Activated naive CD4-positive, alpha-beta T cell treated with anti-CD3 and anti-CD28 coated beads, Interleukin-2, amount 10 ng/mL, durations not matched to agents 7 days and 5 days (primary cell): ENCODE results near the gene TRABD2B.

Source experiments
- CTCF ChIA-PET: fragments of 350-600 bp; sonication (Branson Sonifier 250); formaldehyde crosslinking; loops from one replicate; lab custom pipeline; 2021; ENCODE audit warnings: antibody characterized with exemption; lab: Charles Lee
- DNase-seq: peaks from one replicate; pipeline ENCODE4 v3.0.0-alpha.2; 2020
- H3K27ac Mint-ChIP-seq: one replicate; pipeline ENCODE4 v1.8.0; 2021; ENCODE audit warnings: mild to moderate bottlenecking, moderate library complexity, mixed read lengths
- H3K27me3 Mint-ChIP-seq: one replicate; pipeline ENCODE4 v1.8.0; 2021; ENCODE audit warnings: mild to moderate bottlenecking, mixed read lengths
- H3K36me3 Mint-ChIP-seq: one replicate; pipeline ENCODE4 v1.8.0; 2021; ENCODE audit warnings: mixed read lengths
- H3K4me1 Mint-ChIP-seq: one replicate; pipeline ENCODE4 v1.8.0; 2021; ENCODE audit warnings: mixed read lengths
- H3K4me3 Mint-ChIP-seq: one replicate; pipeline ENCODE4 v1.8.0; 2021; ENCODE audit warnings: mild to moderate bottlenecking, moderate library complexity, mixed read lengths
- H3K9me3 Mint-ChIP-seq: one replicate; pipeline ENCODE4 v1.8.0; 2021; ENCODE audit warnings: mixed read lengths

TRABD2B gene

DNA sequence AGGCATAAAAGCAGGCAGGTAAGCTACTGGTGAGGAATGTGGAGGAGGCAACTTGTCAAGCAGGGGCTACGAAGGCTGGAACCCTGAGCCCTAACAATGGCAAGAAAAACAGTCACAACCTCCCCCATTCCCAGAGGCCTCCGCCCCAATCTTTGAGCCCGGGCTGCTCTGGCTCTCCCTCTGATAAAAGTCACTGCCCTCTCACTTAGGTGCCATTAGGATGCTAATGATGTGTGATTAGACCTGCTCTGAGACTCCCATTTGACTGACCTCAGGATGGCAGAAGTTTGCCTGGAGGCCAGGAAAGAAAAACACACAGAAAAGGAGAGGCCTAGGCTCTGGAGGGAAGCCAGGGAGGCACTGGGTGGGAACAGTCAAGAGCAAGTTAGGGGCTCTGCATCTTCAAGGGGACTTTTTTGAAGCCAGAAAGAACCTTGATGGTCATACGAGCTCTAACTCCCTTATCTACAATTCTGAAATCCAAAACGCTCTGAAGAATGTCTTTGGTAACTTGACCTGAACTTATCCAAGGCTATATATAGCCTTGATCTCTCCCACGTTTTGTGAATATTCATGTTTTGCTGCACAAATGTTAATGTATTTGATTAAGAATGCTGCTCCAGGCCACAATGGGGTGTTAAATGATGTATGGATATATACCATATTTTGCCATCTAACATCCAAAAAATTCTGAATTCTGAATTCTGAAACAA lies 98.9 kb downstream of the TRABD2B start:
- peaks cover 3% of the 10 kb centered on the region for H3K27me3 Mint-ChIP-seq
- no peak for DNase-seq
- H3K27ac Mint-ChIP-seq, result no peak overlapping the region
- H3K4me1 Mint-ChIP-seq, result no peaks in the 10 kb centered on the region
- CTCF ChIA-PET, result no interaction called here
- H3K4me3 Mint-ChIP-seq, result no peak overlapping the region
- no peaks in the 10 kb centered on the region for H3K9me3 Mint-ChIP-seq
- no peaks in the 10 kb centered on the region for H3K36me3 Mint-ChIP-seq

DNA sequence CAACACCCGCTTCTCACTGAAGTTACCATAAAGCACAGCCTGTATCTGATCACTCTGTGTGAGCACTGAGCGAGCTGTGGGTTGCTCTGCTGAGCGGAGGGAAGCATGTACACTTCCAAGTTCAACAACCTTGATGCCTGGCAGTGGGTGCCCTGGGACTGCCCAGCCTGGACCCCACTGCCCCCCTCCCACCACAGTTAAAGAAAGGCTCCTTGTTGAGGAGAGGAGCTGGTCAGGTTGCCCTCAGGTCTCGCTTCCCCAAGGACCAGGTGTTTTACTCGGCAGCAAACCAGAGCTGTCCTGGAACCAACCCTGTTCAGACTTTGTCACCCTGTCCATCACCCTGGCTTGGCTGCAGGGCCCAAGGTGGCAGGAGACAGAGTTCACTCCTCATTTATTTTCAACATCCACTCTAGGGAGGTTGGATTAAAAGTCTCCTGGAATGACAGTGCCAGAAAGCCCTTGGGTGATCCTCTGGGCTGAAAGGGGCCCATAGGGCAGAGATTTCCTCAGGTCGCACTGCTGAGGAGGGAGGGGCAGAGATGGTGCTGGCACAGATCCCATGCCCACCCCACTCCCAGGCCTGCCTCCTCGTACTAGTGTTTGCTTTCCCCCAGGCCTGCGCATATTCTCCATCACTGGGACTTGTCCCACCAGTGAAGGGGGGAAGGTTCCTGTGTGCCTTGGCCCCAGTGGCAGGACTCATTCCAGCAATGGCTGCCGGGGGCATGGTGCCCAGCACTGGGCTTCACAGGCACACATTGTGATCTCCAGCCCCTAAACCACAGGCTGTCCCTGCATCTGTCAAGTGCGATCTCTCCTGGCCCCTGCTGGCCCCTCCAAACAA lies 101.7 kb downstream of the TRABD2B start:
- Mint-ChIP-seq H3K4me3 (no peak overlapping the region), H3K27ac (no peak overlapping the region), H3K9me3 (no peaks in the 10 kb centered on the region), H3K27me3 (no peaks in the 10 kb centered on the region), H3K36me3 (no peaks in the 10 kb centered on the region), H3K4me1 (no peaks in the 10 kb centered on the region)
- no peak for DNase-seq
- CTCF ChIA-PET, result no interaction called here

DNA sequence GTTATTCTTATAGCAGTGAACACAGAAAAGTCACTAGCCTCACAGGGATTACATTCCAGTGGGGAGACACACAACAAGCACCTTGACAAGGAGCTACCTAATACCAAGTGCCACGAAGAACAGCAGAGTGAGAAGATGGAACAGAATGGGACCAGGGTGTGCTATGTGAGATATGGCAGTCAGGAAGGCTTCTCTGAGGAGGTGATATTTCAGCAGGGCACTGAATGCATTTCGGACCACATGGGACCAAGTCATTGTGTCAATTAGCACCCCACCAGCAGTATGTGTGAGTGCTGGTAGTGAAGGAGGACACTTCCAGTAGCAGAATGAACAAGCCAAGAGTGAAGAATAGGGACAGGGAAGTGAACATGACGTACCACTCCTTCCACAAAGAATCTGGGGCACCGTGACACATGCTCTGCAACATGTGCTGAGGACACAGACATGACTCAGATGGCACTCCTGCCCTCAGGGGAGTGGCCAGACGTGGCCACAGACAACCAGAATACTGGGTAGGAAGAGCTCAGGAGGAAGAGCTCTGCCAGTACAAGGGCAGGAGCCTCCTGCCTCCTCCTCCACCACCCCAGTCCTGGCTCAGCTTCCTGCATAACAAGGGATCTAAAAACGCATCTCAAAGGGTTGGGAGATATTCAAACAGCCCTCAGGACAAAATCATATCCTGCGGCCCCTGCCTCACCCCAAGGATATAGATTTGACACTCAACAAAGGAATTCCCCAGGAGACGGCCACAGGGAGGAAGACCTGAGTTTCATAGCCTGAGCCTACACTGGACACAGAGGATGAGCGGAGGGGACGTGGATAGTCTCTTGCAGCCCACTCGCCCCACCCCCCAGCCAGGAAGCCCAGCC lies 102.5 kb downstream of the TRABD2B start:
- Mint-ChIP-seq H3K4me1 (no peaks in the 10 kb centered on the region), H3K36me3 (no peaks in the 10 kb centered on the region), H3K4me3 (no peak overlapping the region), H3K9me3 (no peaks in the 10 kb centered on the region), H3K27ac (no peak overlapping the region), H3K27me3 (no peaks in the 10 kb centered on the region)
- CTCF ChIA-PET, result no interaction called here
- no peak for DNase-seq

DNA sequence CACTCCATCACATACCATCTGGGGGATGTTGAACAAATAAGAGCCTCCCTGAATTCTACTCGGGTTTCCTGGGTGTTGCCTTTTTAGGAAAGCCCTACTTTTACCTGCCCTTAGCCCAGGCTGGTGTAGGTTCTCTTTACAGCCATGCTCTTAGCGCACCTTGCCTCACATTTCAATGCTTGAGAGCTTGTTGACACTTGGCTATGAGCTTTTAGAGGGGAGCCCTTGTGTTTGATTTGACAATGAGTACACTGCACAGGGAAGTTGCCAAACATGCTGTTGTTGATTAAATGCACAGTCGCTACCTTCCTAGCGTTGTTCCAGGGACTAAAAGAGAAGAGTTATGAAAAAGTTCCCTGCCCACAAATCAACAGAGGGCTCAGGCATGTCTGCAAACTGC lies 103.8 kb downstream of the TRABD2B start:
- DNase-seq, result no peak
- Mint-ChIP-seq H3K27me3 (peaks cover 3% of the 10 kb centered on the region), H3K4me1 (no peaks in the 10 kb centered on the region), H3K4me3 (no peak overlapping the region), H3K9me3 (no peaks in the 10 kb centered on the region), H3K36me3 (no peaks in the 10 kb centered on the region), H3K27ac (no peak overlapping the region)
- CTCF ChIA-PET, result no interaction called here

DNA sequence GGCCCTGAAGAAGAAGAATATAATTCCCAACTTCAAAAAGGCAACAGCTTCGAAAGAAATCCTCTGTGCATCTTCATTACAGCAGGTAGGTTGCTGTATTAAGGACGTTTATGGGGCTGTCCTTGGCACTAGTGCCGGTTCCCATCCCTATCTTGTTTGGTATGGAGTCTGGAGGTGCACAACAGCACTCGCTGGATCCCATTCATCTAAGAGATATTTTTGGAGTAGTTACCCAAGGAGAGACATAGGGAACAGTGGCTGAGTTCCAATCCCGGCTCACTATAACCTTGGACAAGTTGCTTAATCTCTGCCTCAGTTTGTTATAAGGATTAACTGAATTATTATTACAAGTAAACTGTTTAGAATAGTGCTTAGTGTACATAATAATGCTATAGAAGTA lies 106.4 kb downstream of the TRABD2B start:
- no peak overlapping the region for H3K27ac Mint-ChIP-seq
- no peak for DNase-seq
- no peaks in the 10 kb centered on the region for H3K36me3 Mint-ChIP-seq
- peaks cover 18% of the 10 kb centered on the region for H3K27me3 Mint-ChIP-seq
- no peaks in the 10 kb centered on the region for H3K4me1 Mint-ChIP-seq
- H3K4me3 Mint-ChIP-seq, result no peak overlapping the region
- no peaks in the 10 kb centered on the region for H3K9me3 Mint-ChIP-seq
- CTCF ChIA-PET, result no interaction called here

DNA sequence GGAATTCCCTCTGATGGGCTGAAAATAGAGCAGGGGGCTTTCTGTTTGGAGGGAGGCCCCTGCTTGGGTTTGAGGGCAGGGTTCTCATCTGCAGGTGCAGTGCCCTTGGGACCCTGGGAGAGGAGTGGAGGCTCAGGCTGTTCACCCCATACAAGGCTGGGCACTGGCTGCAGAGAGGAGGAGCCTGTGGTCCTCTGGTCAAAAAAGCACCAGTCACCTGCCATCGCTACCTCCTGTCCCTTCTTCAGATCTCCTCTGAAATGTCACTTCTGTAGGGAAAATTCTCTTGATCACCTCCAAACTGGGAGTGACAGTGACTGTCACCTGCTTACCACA lies 108.9 kb downstream of the TRABD2B start:
- peaks cover 18% of the 10 kb centered on the region for H3K27me3 Mint-ChIP-seq
- H3K27ac Mint-ChIP-seq, result no peak overlapping the region
- H3K4me1 Mint-ChIP-seq, result no peaks in the 10 kb centered on the region
- no peak for DNase-seq
- no peaks in the 10 kb centered on the region for H3K36me3 Mint-ChIP-seq
- H3K9me3 Mint-ChIP-seq, result no peaks in the 10 kb centered on the region
- no peak overlapping the region for H3K4me3 Mint-ChIP-seq
- CTCF ChIA-PET, result no interaction called here

DNA sequence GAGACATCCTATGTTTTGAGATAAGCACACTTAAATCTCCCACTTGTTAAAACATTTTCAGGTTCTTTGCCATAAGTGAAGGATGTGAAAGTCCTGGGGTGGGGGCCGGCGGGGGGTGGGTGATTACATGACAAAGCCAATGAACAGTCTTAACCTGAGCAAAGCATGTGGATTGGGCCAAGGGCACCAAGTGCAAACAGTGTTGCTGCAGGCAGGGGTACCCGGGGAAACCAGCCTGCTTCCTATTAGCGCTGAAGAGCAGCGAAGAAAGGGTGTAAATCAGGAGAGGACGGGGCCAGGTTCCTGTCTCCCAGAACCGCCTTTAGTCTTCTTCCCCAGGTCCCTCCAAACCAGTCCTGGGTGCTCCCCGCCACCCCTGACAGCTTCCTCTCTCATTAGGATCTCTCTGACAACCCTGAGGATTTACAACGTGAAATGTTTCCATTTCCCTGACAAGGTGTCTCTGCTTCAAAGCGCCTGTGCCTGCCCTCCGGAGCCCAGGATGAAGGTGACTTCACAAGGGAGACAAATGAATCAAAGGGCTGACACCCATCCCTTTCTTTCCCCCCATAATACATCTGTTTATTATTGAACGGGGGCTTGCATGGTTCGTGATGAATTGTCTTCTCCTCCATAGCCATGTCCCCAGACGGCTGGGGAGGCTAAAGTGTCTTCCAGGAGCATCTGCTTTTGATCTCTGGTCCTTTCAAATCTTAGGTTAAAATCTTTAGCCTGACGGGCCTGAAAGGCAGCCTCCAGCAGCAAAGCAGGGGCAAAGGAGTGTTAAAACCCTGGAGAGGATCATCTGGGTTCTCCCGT lies 109.5 kb downstream of the TRABD2B start:
- CTCF ChIA-PET, result no interaction called here
- Mint-ChIP-seq H3K27ac (no peak overlapping the region), H3K36me3 (no peaks in the 10 kb centered on the region), H3K4me3 (no peak overlapping the region), H3K9me3 (no peaks in the 10 kb centered on the region), H3K4me1 (no peaks in the 10 kb centered on the region), H3K27me3 (peaks cover 18% of the 10 kb centered on the region)
- DNase-seq, result no peak

DNA sequence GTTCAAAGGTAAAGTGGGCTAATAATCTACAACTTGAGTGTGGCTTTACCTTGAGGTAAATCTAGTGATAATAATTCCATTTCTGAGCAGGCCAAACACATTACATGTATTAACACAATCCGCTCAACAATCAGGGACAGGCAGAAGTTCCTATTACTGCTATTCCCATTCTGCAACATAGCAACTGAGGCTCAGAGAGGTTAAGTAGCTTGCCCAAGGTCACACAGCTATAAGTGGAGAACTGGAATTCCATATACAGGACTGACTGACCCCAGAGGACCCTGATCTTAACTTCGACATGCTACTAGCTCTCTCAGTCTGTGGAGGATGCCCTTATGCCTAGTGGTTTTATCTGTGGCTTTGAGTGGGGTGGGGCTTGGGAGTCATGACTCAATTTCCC lies 110.1 kb downstream of the TRABD2B start:
- CTCF ChIA-PET, result no interaction called here

DNA sequence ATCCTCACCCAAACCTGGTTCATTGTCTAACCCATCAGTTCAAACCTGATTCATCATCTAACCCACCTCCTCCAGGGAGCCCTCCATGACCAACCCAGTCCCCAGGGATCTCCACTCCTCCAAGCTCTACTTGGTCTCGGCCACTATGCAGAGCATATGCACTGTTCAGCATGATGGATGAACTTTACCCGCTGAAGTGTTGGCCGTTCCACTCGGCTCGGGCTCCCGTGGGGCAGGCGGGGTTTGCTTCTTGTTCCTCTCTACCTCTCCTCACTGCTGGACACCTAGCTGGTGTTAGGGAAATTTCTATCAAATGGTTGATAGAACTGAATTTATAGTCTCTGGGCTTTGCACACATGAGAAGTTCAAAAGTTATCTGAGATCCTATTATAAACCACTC lies 111.0 kb downstream of the TRABD2B start:
- no peaks in the 10 kb centered on the region for H3K9me3 Mint-ChIP-seq
- no peak overlapping the region for H3K4me3 Mint-ChIP-seq
- CTCF ChIA-PET, result no interaction called here
- DNase-seq, result no peak
- H3K4me1 Mint-ChIP-seq, result no peaks in the 10 kb centered on the region
- H3K27me3 Mint-ChIP-seq, result peaks cover 18% of the 10 kb centered on the region
- H3K27ac Mint-ChIP-seq, result no peak overlapping the region
- no peaks in the 10 kb centered on the region for H3K36me3 Mint-ChIP-seq

More for the DNA sequence above, 110.1 kb downstream of the TRABD2B start:
- no peak overlapping the region for H3K4me3 Mint-ChIP-seq
- DNase-seq, result no peak
- H3K27me3 Mint-ChIP-seq, result peaks cover 18% of the 10 kb centered on the region
- H3K4me1 Mint-ChIP-seq, result no peaks in the 10 kb centered on the region
- no peaks in the 10 kb centered on the region for H3K9me3 Mint-ChIP-seq
- no peaks in the 10 kb centered on the region for H3K36me3 Mint-ChIP-seq
- H3K27ac Mint-ChIP-seq, result no peak overlapping the region

DNA sequence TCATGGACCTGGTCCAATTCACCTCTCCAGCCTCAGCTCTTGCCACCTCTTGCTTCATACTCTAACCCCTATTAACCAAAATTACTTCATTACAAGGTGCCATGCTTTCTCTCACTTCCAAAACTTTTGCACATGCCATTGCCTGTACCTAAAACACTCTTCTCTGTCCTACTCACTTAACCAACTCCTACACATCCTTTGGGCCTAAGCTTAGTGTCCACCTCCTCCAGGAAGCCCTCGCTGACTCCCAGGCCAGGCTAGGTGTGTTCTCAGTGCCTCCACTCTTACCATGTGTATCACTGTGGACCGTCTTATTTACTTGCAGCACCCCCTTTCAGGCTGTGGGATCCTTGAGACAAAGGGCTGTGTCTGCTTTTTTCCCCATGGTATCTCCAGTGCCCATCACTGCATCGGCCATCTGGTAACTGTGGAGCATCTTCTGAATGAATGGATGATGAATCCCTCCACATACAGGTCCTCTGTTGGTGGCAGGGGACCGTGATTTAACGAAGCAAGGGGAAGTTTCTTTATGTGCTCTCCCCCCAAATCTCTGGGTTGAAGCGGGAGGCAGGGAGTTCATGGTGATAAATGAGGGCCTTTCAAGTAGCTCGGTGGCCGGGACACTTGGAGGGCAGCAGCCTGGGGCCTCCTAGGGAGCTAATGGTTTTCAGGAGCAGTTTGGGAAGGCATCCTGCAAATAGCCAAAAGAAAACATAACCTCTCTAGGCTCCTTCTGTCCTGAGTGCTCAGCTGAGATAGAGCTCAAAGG lies 111.9 kb downstream of the TRABD2B start:
- Mint-ChIP-seq H3K27ac (no peak overlapping the region), H3K36me3 (no peaks in the 10 kb centered on the region), H3K9me3 (no peaks in the 10 kb centered on the region), H3K4me1 (no peaks in the 10 kb centered on the region), H3K27me3 (peaks cover 18% of the 10 kb centered on the region), H3K4me3 (no peak overlapping the region)
- CTCF ChIA-PET, result no interaction called here
- DNase-seq, result no peak

DNA sequence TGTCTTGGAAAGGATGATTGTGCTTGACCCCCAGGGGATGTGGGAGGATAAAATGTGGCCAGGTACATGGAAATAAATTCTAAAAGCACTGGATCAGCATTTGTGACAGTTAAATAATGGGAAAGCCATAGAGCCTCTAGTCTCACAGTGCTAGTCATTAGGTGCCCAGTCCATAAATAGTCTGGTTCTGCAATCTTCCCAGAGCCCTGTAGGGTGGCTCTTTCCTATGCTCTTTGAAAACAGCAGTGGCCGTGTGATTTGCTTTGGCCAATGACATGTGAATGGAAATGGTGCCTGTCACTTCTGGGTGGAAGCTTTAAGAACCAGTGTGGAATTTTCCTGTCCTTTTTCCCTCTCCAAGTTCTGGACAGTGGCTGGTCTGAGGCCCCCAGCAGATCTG lies 113.2 kb downstream of the TRABD2B start:
- DNase-seq, result no peak
- Mint-ChIP-seq H3K4me1 (no peaks in the 10 kb centered on the region), H3K27ac (no peak overlapping the region), H3K4me3 (no peak overlapping the region), H3K27me3 (peaks cover 21% of the 10 kb centered on the region), H3K9me3 (no peaks in the 10 kb centered on the region), H3K36me3 (no peaks in the 10 kb centered on the region)
- CTCF ChIA-PET, result no interaction called here

DNA sequence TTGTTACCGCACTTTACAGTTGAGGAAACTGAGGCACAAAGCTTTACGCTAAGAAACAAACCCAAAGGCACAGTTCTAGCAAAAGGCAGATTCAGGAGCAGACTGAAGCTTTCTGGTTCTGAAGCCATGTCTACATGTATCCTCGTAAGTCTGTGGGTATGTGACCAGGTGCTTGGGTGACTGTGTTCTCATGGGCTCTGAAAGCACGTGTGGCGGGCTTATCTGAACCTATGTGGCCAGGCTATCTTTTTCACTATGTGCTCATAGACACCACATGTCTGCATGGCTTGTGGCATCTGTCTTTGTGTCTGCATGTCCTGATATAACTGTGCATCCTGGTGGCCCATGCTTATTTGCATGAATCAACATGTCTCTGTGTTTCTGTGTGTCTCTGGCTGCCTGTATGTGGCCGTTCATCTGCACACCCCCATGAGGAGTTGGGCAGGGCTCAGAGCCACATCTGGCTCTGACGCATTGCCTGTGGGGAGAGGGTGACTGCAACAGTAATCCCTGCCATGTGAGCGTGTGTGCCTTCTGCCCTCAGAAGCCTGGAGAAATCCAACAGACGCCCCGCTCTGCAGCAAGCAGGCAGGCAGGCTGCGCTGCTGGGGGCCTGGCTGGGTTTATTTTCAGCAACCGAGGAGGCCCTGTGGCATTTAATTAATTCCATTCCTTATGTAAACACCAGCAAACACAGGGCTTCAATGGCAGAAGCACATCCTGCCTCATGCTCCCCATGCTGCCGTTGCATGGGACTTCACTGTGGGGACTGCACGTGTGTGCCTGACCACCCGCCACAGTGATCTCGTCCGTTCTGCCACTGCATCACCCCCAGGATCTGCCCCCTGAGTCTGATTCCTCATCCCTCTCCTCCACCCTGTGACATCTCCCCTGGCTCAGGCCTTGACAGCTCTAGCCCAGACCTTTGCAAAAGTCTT lies 115.4 kb downstream of the TRABD2B start:
- CTCF ChIA-PET, result no interaction called here
- Mint-ChIP-seq H3K27ac (no peak overlapping the region), H3K9me3 (no peaks in the 10 kb centered on the region)

More for the DNA sequence above, 115.4 kb downstream of the TRABD2B start:
- H3K4me3 Mint-ChIP-seq, result no peak overlapping the region
- no peaks in the 10 kb centered on the region for H3K4me1 Mint-ChIP-seq
- H3K36me3 Mint-ChIP-seq, result no peaks in the 10 kb centered on the region
- DNase-seq, result no peak
- peaks cover 9% of the 10 kb centered on the region for H3K27me3 Mint-ChIP-seq
